C4-2B (cell line): ENCODE measurements around the gene UBE2E1.
"Not testable (repeated sequence)": the region's sequence is repeated elsewhere in the genome, so short reads cannot be mapped to it uniquely, and the experiment has no call there.

Experiments
- CTCF ChIP-seq: fragments of 450-650 bp; conservative IDR thresholded peaks from 2 replicates; pipeline ENCODE4 v1.5.1; 2017; ENCODE audit warnings: mild to moderate bottlenecking
- ZFX ChIP-seq: fragments of 450-650 bp; IDR thresholded peaks from 2 replicates; pipeline ENCODE4 v1.6.1; 2017

- TF ChIP-seq CTCF, ZFX: not testable (repeated sequence)
These were observed 112.6 kb downstream of the UBE2E1 start for GRCh38 chr3:23918331-23918730.
